ENCODE measurements around the gene CHAT.

DNA sequence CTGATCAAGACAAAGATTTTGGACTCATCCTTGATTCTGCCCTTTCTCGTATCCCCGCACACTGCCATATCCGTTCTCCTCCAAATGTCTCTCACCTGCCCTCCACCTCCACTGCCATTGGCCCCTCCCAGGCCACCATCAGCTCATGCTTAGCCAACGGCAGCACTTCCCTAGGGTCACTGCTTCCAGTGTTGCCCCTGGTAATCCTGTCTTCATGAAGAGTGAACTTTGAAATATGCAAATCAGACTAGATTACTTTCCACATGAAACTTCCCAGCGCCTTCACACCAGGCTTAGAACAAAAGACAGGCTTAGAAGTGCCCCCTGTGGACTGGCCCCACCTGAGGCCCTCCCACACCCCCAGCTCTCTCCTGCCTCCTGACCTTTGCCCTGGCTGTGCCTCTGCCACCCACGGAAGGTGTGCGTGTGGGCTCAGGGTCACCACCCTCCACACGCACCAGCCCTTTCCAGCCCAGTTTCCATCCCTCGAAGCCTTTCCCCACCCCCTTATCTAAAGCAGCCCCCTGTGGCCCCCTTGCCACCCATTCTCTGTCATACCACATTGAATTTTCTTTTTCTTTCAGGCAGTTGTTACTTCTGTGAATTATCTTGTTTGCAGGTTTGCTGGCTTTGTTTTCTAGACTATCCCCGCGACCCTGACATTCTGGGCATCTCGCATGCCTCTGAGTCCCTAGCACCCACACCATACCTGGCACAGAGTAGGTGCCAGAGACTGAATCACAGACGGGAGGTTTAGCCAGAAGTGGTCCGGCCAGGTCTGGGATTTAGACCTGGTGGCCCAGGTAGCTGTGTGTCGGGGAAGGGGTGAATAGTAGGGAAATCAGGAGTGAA is 38.8 kb downstream of the CHAT start:
- no peak for TF ChIP-seq ZFP30 (CRISPR knock-in tag; IDR thresholded peaks at IDR 0.05)
- TF ChIP-seq, protein P1, sequence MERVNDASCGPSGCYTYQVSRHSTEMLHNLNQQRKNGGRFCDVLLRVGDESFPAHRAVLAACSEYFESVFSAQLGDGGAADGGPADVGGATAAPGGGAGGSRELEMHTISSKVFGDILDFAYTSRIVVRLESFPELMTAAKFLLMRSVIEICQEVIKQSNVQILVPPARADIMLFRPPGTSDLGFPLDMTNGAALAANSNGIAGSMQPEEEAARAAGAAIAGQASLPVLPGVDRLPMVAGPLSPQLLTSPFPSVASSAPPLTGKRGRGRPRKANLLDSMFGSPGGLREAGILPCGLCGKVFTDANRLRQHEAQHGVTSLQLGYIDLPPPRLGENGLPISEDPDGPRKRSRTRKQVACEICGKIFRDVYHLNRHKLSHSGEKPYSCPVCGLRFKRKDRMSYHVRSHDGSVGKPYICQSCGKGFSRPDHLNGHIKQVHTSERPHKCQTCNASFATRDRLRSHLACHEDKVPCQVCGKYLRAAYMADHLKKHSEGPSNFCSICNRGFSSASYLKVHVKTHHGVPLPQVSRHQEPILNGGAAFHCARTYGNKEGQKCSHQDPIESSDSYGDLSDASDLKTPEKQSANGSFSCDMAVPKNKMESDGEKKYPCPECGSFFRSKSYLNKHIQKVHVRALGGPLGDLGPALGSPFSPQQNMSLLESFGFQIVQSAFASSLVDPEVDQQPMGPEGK (CRISPR knock-in tag; IDR thresholded peaks at IDR 0.05; ENCODE audit: borderline replicate concordance), result no peak
- TF ChIP-seq RARB (CRISPR knock-in tag; IDR thresholded peaks at IDR 0.05), result no peak
- no peak for TF ChIP-seq TOX (CRISPR knock-in tag; IDR thresholded peaks at IDR 0.05; ENCODE audit: borderline replicate concordance)
- no peak for TF ChIP-seq ZNF70 (CRISPR knock-in tag; IDR thresholded peaks at IDR 0.05)

Measured in SK-N-SH treated with all-trans-retinoic acid at 6 μM for 48 hours (cell line).